ENCODE measurements around the gene CYP4Z1. TPM values are rescaled to one million over a fixed set of nuclear protein-coding genes. Genes with fewer than 3 reads are reported as not detected.
A peak's percentile ranks its signal among the peaks of the same experiment; 100 is the strongest.
"Not testable (repeated sequence)": the region's sequence is repeated elsewhere in the genome, so short reads cannot be mapped to it uniquely, and the experiment has no call there.

Gene CYP4Z1
- total and polyA plus RNA-seq, 2 experiments from 2014 or later = not detected

DNA sequence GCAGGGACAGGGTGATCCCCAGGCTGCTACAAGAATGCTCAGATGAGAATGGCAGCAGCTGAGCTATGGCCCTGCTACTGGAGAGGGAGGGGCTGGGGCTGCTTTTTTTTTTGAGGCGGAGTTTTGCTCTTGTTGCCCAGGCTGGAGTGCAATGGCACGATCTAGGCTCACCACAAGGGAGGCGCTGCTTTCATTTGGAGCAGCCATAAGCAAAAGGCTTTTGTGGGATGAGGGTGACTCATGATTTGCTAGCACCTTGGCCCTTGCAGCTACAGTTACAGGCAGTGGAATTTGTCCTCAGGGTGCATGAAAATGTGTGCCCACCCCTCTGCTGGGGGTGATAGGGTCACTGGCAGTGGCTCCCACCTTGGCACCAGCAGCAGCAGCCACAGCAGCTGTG, 37.8 kb downstream of the CYP4Z1 start:
- Histone ChIP-seq H3F3A (ENCODE audit: insufficient read depth) (no peaks in the 10 kb centered on the region), H3K9me3 (ENCODE audit: low read depth) (no peaks in the 10 kb centered on the region), H3K36me3 (ENCODE audit: low read depth) (no peaks in the 10 kb centered on the region), H4K20me1 (ENCODE audit: insufficient read depth) (no peaks in the 10 kb centered on the region), H3K9me2 (ENCODE audit: insufficient read depth) (no peaks in the 10 kb centered on the region), H2AFZ (no peak overlapping the region), H3K27me3 (replicated peaks; ENCODE audit: insufficient read depth) (no peaks in the 10 kb centered on the region), H3K4me3 (no peak overlapping the region), H3K79me2 (ENCODE audit: insufficient read depth) (no peaks in the 10 kb centered on the region), H3K9ac (no peak overlapping the region), H3K4me2 (ENCODE audit: unreplicated experiment) (no peak overlapping the region), H3K27ac (no peak overlapping the region), H3K4me1 (ENCODE audit: insufficient read depth) (no peaks in the 10 kb centered on the region)
- WGBS, 2 experiments (ENCODE audit: low coverage in 1 of 2, low lambda C conversion rate in 2 of 2, missing lambda C conversion rate in 2 of 2) = 72 to 77% methylated on average over 3 of the region's 3 CpGs
- in situ Hi-C loops (cut with MboI) = no loop called here
- DNase-seq = no peak
- TF ChIP-seq EZH2 (IDR thresholded peaks at IDR 0.05; ENCODE audit: insufficient read depth, poor library complexity, severe bottlenecking) (no peak), EZH2phosphoT487 (IDR thresholded peaks at IDR 0.05; ENCODE audit: insufficient read depth, low read depth) (no peak)

DNA sequence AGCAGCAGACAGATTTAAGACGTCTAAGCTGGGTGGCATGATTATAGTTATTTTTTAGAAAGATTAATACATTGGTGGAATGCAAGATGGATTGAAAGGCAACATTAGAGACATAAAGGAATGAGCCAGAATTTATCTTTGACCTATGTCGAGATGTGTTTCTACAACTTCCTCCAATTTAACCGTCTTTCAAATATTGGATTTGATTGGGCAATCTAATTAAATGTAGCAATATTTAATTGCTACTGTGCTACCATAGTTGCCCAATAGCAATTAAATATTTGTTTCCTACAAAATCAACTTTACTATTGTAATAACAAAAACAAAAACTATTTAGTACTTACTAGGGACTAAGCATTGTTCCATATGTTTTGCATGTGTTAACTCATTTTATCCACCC, 39.8 kb downstream of the CYP4Z1 start:
- WGBS, 2 experiments (ENCODE audit: low coverage in 1 of 2, low lambda C conversion rate in 2 of 2, missing lambda C conversion rate in 2 of 2) = 71 to 77% methylated on average over 3 of the region's 3 CpGs
- in situ Hi-C loops (cut with MboI) = no loop called here
- DNase-seq = no peak

DNA sequence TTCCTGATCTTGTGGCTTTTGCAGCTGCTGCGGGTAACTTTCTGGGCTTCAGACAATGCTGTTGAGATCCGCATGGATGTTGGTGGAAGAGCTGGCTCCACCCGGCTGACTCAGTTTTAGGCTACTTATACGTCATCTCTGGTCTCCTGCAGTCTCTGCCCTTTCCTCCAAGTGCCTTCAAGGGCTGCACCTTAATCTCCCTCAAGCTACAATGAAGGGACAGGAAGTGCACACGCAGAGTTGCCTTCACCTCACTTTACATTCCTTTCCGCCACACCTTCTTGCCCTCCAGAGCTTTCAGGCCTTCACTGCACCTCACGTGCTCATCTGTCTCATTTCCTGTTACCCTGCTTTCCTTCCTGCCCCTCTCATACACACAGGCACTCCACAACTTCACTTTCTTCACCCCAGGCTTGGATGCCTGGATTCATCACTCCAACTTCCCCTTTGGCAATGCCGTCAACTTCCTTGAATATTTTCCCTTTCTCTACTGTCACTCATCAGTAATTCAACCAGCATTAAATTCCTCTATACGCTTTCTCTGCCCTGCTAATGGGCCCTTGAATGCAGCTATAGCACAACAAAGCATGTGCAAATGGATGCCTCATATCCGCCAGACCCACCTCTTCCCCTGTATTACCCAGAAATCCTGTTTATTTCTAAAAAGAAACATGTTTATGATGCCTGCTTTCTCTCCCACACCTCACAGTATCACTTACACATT, 41.0 kb downstream of the CYP4Z1 start:
- H3K9me2 ChIP-seq (ENCODE audit: insufficient read depth); H3F3A ChIP-seq (ENCODE audit: insufficient read depth); H3K36me3 ChIP-seq (ENCODE audit: low read depth); H2AFZ ChIP-seq; H3K27ac ChIP-seq; H3K4me1 ChIP-seq (ENCODE audit: insufficient read depth); H3K9ac ChIP-seq; H4K20me1 ChIP-seq (ENCODE audit: insufficient read depth); H3K79me2 ChIP-seq (ENCODE audit: insufficient read depth); H3K27me3 ChIP-seq (replicated peaks; ENCODE audit: insufficient read depth); H3K9me3 ChIP-seq (ENCODE audit: low read depth); in situ Hi-C loops (cut with MboI); H3K4me2 ChIP-seq (ENCODE audit: unreplicated experiment); H3K4me3 ChIP-seq: not testable (repeated sequence)
- DNase-seq = peak; percentile 7
- 72 to 76% methylated on average over 8 of the region's 10 CpGs for WGBS, 2 experiments (ENCODE audit: low coverage in 1 of 2, low lambda C conversion rate in 2 of 2, missing lambda C conversion rate in 2 of 2)

More for the DNA sequence above, 39.8 kb downstream of the CYP4Z1 start:
- H3K9me3 ChIP-seq (ENCODE audit: low read depth) = no peaks in the 10 kb centered on the region
- no peak overlapping the region for H3K4me3 ChIP-seq
- H3K27me3 ChIP-seq (replicated peaks; ENCODE audit: insufficient read depth) = no peaks in the 10 kb centered on the region
- no peaks in the 10 kb centered on the region for H4K20me1 ChIP-seq (ENCODE audit: insufficient read depth)
- H3K4me1 ChIP-seq (ENCODE audit: insufficient read depth) = no peaks in the 10 kb centered on the region
- no peak overlapping the region for H3K9ac ChIP-seq
- H3F3A ChIP-seq (ENCODE audit: insufficient read depth) = no peaks in the 10 kb centered on the region
- no peak overlapping the region for H3K27ac ChIP-seq
- no peaks in the 10 kb centered on the region for H3K9me2 ChIP-seq (ENCODE audit: insufficient read depth)
- no peaks in the 10 kb centered on the region for H3K36me3 ChIP-seq (ENCODE audit: low read depth)
- H3K4me2 ChIP-seq (ENCODE audit: unreplicated experiment) = no peak overlapping the region
- TF ChIP-seq EZH2phosphoT487 (IDR thresholded peaks at IDR 0.05; ENCODE audit: insufficient read depth, low read depth) (no peak), EZH2 (IDR thresholded peaks at IDR 0.05; ENCODE audit: insufficient read depth, poor library complexity, severe bottlenecking) (no peak)
- no peak overlapping the region for H2AFZ ChIP-seq
- H3K79me2 ChIP-seq (ENCODE audit: insufficient read depth) = no peaks in the 10 kb centered on the region

DNA sequence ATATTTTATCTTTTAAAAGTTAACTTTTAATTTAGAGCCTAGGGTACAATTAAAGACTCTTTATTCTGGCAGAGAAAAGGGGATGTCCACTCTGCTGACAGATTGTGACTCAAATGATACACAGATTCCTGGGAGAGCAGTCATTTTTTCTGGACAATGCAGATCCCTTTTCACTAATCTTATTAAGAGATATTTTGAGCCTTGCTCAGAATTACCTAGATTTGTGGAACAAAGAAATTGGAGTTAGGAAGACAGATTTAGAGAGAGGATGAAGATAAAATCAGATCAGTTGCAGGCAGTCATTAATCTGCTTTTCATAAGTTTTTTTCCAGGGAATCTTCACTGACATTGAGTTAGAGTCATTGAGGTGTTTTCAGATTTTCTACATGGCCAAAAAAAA, 42.5 kb downstream of the CYP4Z1 start:
- H3K9me2 ChIP-seq (ENCODE audit: insufficient read depth); H3K79me2 ChIP-seq (ENCODE audit: insufficient read depth); H3K4me2 ChIP-seq (ENCODE audit: unreplicated experiment); H4K20me1 ChIP-seq (ENCODE audit: insufficient read depth); H3K4me3 ChIP-seq; H2AFZ ChIP-seq; in situ Hi-C loops (cut with MboI); H3K4me1 ChIP-seq (ENCODE audit: insufficient read depth); H3K36me3 ChIP-seq (ENCODE audit: low read depth); H3K9me3 ChIP-seq (ENCODE audit: low read depth); H3F3A ChIP-seq (ENCODE audit: insufficient read depth); H3K27ac ChIP-seq; H3K27me3 ChIP-seq (replicated peaks; ENCODE audit: insufficient read depth); H3K9ac ChIP-seq: not testable (repeated sequence)
- DNase-seq = peak; percentile 17

DNA sequence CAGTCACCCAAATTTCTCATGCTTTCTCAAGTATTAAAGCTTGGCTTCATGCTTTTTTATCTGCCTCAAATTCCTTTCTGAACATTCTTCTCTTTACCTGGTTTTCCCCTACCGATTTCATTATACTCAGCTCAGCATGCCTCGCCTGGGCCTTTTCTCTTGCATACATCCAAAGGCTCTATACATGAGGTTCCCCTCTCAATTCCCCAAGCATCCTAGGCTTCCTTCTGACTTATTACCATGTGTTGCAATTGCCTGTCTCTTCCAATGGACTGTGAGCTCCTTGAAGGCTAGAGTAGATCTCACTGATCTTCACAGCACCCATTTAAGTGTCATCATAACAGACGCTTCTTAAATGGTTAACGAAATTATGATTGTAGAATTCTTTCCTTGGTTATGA, 46.1 kb downstream of the CYP4Z1 start:
- no peak overlapping the region for H3K9ac ChIP-seq
- no peak overlapping the region for H3K4me3 ChIP-seq
- H3K4me2 ChIP-seq (ENCODE audit: unreplicated experiment) = no peak overlapping the region
- no peak overlapping the region for H2AFZ ChIP-seq
- no peaks in the 10 kb centered on the region for H3K79me2 ChIP-seq (ENCODE audit: insufficient read depth)
- H3K9me2 ChIP-seq (ENCODE audit: insufficient read depth) = no peaks in the 10 kb centered on the region
- H3K9me3 ChIP-seq (ENCODE audit: low read depth) = no peaks in the 10 kb centered on the region
- no peaks in the 10 kb centered on the region for H3F3A ChIP-seq (ENCODE audit: insufficient read depth)
- H3K4me1 ChIP-seq (ENCODE audit: insufficient read depth) = no peaks in the 10 kb centered on the region
- H4K20me1 ChIP-seq (ENCODE audit: insufficient read depth) = no peaks in the 10 kb centered on the region
- H3K36me3 ChIP-seq (ENCODE audit: low read depth) = no peaks in the 10 kb centered on the region
- 56 to 57% methylated on average over 4 of the region's 4 CpGs for WGBS, 2 experiments (ENCODE audit: low coverage in 1 of 2, low lambda C conversion rate in 2 of 2, missing lambda C conversion rate in 2 of 2)
- in situ Hi-C loops (cut with MboI) = no loop called here
- TF ChIP-seq EZH2phosphoT487 (IDR thresholded peaks at IDR 0.05; ENCODE audit: insufficient read depth, low read depth) (no peak), EZH2 (IDR thresholded peaks at IDR 0.05; ENCODE audit: insufficient read depth, poor library complexity, severe bottlenecking) (no peak)
- H3K27ac ChIP-seq = no peak overlapping the region
- no peak for DNase-seq
- H3K27me3 ChIP-seq (replicated peaks; ENCODE audit: insufficient read depth) = no peaks in the 10 kb centered on the region

DNA sequence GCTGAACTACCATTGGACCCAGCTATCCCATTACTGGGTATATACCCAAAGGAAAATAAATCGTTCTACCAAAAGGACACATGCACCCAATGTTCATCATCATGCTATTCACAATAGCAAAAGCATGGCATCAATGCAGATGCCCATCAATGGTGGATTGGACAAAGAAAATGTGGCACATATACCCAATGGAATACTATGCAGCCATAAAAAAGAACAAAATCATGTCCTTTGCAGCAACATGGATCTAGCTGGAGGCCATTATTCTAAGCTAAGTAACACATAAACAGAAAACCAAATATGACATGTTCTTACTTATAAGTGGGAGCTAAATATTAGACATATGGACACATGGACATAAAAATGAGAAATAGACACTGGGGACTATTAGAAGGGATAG, 54.0 kb downstream of the CYP4Z1 start:
- H3K4me3 ChIP-seq; H3K79me2 ChIP-seq (ENCODE audit: insufficient read depth); H3K36me3 ChIP-seq (ENCODE audit: low read depth); H2AFZ ChIP-seq; H3K9me3 ChIP-seq (ENCODE audit: low read depth); H3K9me2 ChIP-seq (ENCODE audit: insufficient read depth); H4K20me1 ChIP-seq (ENCODE audit: insufficient read depth); in situ Hi-C loops (cut with MboI); DNase-seq; H3K4me2 ChIP-seq (ENCODE audit: unreplicated experiment); H3K9ac ChIP-seq; H3K4me1 ChIP-seq (ENCODE audit: insufficient read depth); H3K27ac ChIP-seq; H3K27me3 ChIP-seq (replicated peaks; ENCODE audit: insufficient read depth); H3F3A ChIP-seq (ENCODE audit: insufficient read depth): not testable (repeated sequence)
- 24 to 31% methylated on average over 1 of the region's 1 CpG for WGBS, 2 experiments (ENCODE audit: low coverage in 1 of 2, low lambda C conversion rate in 2 of 2, missing lambda C conversion rate in 2 of 2)

DNA sequence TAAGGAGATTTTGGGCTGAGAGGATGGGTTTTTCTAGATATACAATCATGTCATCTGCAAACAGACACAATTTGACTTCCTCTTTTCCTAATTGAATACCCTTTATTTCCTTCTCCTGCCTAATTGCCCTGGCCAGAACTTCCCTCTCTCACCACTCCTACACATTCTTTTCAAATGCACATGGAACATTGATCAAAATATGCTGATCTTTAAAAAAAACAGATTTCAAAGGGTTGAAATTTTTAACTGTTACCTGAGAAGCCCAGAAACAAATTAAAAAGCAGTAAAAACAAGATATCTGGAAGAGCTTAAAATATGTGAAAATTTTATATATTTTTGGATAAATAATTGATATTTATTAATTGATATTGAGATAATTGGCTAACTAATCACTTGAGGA, 57.8 kb downstream of the CYP4Z1 start:
- H3K4me2 ChIP-seq (ENCODE audit: unreplicated experiment); DNase-seq; H3K4me3 ChIP-seq; H3F3A ChIP-seq (ENCODE audit: insufficient read depth); H2AFZ ChIP-seq; H3K79me2 ChIP-seq (ENCODE audit: insufficient read depth); H3K27me3 ChIP-seq (replicated peaks; ENCODE audit: insufficient read depth); H3K36me3 ChIP-seq (ENCODE audit: low read depth); H3K9me2 ChIP-seq (ENCODE audit: insufficient read depth); H4K20me1 ChIP-seq (ENCODE audit: insufficient read depth); H3K4me1 ChIP-seq (ENCODE audit: insufficient read depth); in situ Hi-C loops (cut with MboI); H3K9me3 ChIP-seq (ENCODE audit: low read depth); H3K27ac ChIP-seq; H3K9ac ChIP-seq: not testable (repeated sequence)
